GM12873 (cell line): ENCODE results near the gene WDR47.

Source experiments
- CTCF ChIP-seq: IDR thresholded peaks from 2 replicates; pipeline ENCODE4 v1.5.1; 2012; ENCODE audit warnings: low read depth, mild to moderate bottlenecking, moderate library complexity, low read length, control low read depth; ENCODE audit not compliant: insufficient read depth; ENCODE audit errors: missing control alignments

The WDR47 gene

GRCh38 chr1:109024646-109025045, 17.3 kb downstream of the WDR47 start:
- no peak for TF ChIP-seq CTCF

GRCh38 chr1:109020693-109021257, 21.1 kb downstream of the WDR47 start:
- TF ChIP-seq CTCF = no peak

- TF ChIP-seq CTCF = no peak
Observed at GRCh38 chr1:109017134-109017533, 24.8 kb downstream of the WDR47 start.

- no peak for TF ChIP-seq CTCF
Observed at GRCh38 chr1:109011335-109011734, 30.6 kb downstream of the WDR47 start.

GRCh38 chr1:108983114-108983513, 58.8 kb downstream of the WDR47 start:
- no peak for TF ChIP-seq CTCF

- TF ChIP-seq CTCF = no peak
Observed at GRCh38 chr1:108976658-108977057, 65.2 kb downstream of the WDR47 start.

GRCh38 chr1:108972951-108973350, 69.0 kb downstream of the WDR47 start:
- TF ChIP-seq CTCF = no peak

- no peak for TF ChIP-seq CTCF
Observed at GRCh38 chr1:108969346-108969745, 72.6 kb downstream of the WDR47 start.
